Measurements from ENCODE around the gene DIP2C.
"Not testable (repeated sequence)": the region's sequence is repeated elsewhere in the genome, so short reads cannot be mapped to it uniquely, and the experiment has no call there.

The DIP2C gene

GRCh38 chr10:689452-690371 lies at the start of gene DIP2C:
DIP2C (minus strand) TSS chr10:689668; CDS start chr10:689578, 90 bp downstream.
- DNase-seq: no peak

- no peak for DNase-seq
These were observed 45.0 kb upstream of the DIP2C start for GRCh38 chr10:734481-734880.

GRCh38 chr10:733086-733485 lies 43.6 kb upstream of the DIP2C start:
- no peak for DNase-seq

- DNase-seq: no peak
These were observed 39.7 kb upstream of the DIP2C start for GRCh38 chr10:729213-729612.

GRCh38 chr10:728603-729002 lies 39.1 kb upstream of the DIP2C start:
- no peak for DNase-seq

- DNase-seq: no peak
These were observed 37.8 kb upstream of the DIP2C start for GRCh38 chr10:727162-727790.

- no peak for DNase-seq
These were observed 36.3 kb upstream of the DIP2C start for GRCh38 chr10:725786-726185.

GRCh38 chr10:725302-725701 lies 35.8 kb upstream of the DIP2C start:
- DNase-seq: no peak

GRCh38 chr10:723973-724372 lies 34.5 kb upstream of the DIP2C start:
- no peak for DNase-seq

- no peak for DNase-seq
These were observed 33.0 kb upstream of the DIP2C start for GRCh38 chr10:722281-723060.

- no peak for DNase-seq
These were observed 28.8 kb upstream of the DIP2C start for GRCh38 chr10:718143-718700.

- no peak for DNase-seq
These were observed 28.0 kb upstream of the DIP2C start for GRCh38 chr10:717458-717857.

- DNase-seq: no peak
These were observed 27.4 kb upstream of the DIP2C start for GRCh38 chr10:716821-717220.

- no peak for DNase-seq
These were observed 24.7 kb upstream of the DIP2C start for GRCh38 chr10:714214-714613.

- DNase-seq: no peak
These were observed 23.1 kb upstream of the DIP2C start for GRCh38 chr10:712575-712974.

- DNase-seq: no peak
These were observed 22.6 kb upstream of the DIP2C start for GRCh38 chr10:712089-712488.

- no peak for DNase-seq
These were observed 18.4 kb upstream of the DIP2C start for GRCh38 chr10:707861-708260.

GRCh38 chr10:707456-707855 lies 18.0 kb upstream of the DIP2C start:
- no peak for DNase-seq

- no peak for DNase-seq
These were observed 13.7 kb upstream of the DIP2C start for GRCh38 chr10:703118-703517.

- DNase-seq: not testable (repeated sequence)
These were observed 10.7 kb upstream of the DIP2C start for GRCh38 chr10:700183-700582.

- no peak for DNase-seq
These were observed 7.8 kb upstream of the DIP2C start for GRCh38 chr10:697097-697875.

- DNase-seq: no peak
These were observed 5.9 kb upstream of the DIP2C start for GRCh38 chr10:695396-695795.

Data from stimulated activated CD8-positive, alpha-beta memory T cell treated with anti-CD3 and anti-CD28 coated beads, Interleukin-4, amount 100 ng/mL, for 48 hours (primary cell).